Tibial nerve (tissue), 4 donors: ENCODE measurements around the gene PSKH1. TPM values are rescaled to one million over a fixed set of nuclear protein-coding genes. Genes with fewer than 3 reads are reported as not detected.
A peak's percentile ranks its signal among the peaks of the same experiment; 100 is the strongest.

Experiments used
- DNase-seq, 2 donors: peaks; one replicate each; pipeline ENCODE4 v3.0.0-alpha.2; 2019; ENCODE audit warnings: low spot score in 2 of 2
- H3K27ac ChIP-seq, 4 donors: fragments of 200-600 bp; sonication (generic) in 3 of 4; one replicate each; pipeline ENCODE4 v1.5.1; 2017 to 2019; ENCODE audit warnings: mild to moderate bottlenecking in 1 of 4
- H3K27me3 ChIP-seq, 2 donors: fragments of 200-600 bp; sonication (generic) in 1 of 2; one replicate each; pipeline versions ENCODE4 v1.5.1 to v1.6.0; 2017 to 2019
- H3K36me3 ChIP-seq, 3 donors: fragments of 200-600 bp; sonication (generic); one replicate each; pipeline ENCODE4 v1.5.1; 2018 to 2019
- H3K4me1 ChIP-seq, 4 donors: fragments of 200-600 bp; sonication (generic) in 3 of 4; one replicate each; pipeline ENCODE4 v1.5.1; 2017 to 2019
- H3K4me3 ChIP-seq, 4 donors: fragments of 200-600 bp; sonication (generic) in 3 of 4; one replicate each; pipeline ENCODE4 v1.5.1; 2017 to 2019; ENCODE audit warnings: mild to moderate bottlenecking in 1 of 4, moderate library complexity in 1 of 4
- H3K9me3 ChIP-seq, 4 donors: fragments of 200-600 bp; sonication (generic) in 3 of 4; one replicate each; pipeline ENCODE4 v1.5.1; 2017 to 2019
- EP300 ChIP-seq, 2 donors: sonication (generic); formaldehyde crosslinking; IDR thresholded peaks; one replicate each; pipeline ENCODE4 v1.6.1; 2017; ENCODE audit warnings: antibody characterized with exemption in 2 of 2, mild to moderate bottlenecking in 1 of 2
- POLR2A ChIP-seq, 2 donors: fragments of 450-650 bp; IDR thresholded peaks; one replicate each; pipeline ENCODE4 v1.6.1; 2017; ENCODE audit warnings: antibody characterized with exemption in 2 of 2, mild to moderate bottlenecking in 2 of 2, moderate library complexity in 2 of 2
- WGBS, 2 donors: methylation state at CpG; one replicate each; pipeline ENCODE4 v1.1.5; 2018; 5-methylcytosine and 5-hydroxymethylcytosine counted together
- total RNA-seq, 4 donors: library from RNA; depleted of rRNA; stranded (reverse); fragments of >200 nt; gene quantifications; one replicate each; pipeline ENCODE4 v1.1.0, GENCODE V29; 2016
- TF ChIP-seq, protein P1 (sequence below), 5 experiments: fragments of 200-600 bp in 3 of 5; fragments of 450-650 bp in 2 of 5; sonication (generic) in 3 of 5; IDR thresholded peaks; one replicate each; pipeline ENCODE4 v1.5.1; 2016 to 2019; ENCODE audit warnings: antibody characterized with exemption in 5 of 5, mild to moderate bottlenecking in 3 of 5, moderate library complexity in 2 of 5

The PSKH1 gene
- total RNA-seq, 4 donors from 2014 or later, result 22.2 to 30.8 (median 24.2) TPM

- no peak for DNase-seq
- TF ChIP-seq, protein P1, sequence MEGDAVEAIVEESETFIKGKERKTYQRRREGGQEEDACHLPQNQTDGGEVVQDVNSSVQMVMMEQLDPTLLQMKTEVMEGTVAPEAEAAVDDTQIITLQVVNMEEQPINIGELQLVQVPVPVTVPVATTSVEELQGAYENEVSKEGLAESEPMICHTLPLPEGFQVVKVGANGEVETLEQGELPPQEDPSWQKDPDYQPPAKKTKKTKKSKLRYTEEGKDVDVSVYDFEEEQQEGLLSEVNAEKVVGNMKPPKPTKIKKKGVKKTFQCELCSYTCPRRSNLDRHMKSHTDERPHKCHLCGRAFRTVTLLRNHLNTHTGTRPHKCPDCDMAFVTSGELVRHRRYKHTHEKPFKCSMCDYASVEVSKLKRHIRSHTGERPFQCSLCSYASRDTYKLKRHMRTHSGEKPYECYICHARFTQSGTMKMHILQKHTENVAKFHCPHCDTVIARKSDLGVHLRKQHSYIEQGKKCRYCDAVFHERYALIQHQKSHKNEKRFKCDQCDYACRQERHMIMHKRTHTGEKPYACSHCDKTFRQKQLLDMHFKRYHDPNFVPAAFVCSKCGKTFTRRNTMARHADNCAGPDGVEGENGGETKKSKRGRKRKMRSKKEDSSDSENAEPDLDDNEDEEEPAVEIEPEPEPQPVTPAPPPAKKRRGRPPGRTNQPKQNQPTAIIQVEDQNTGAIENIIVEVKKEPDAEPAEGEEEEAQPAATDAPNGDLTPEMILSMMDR (IDR thresholded peaks at IDR 0.05), result no peak
- TF ChIP-seq POLR2A (IDR thresholded peaks at IDR 0.05), result no peak
- no peak for TF ChIP-seq EP300 (IDR thresholded peaks at IDR 0.05)
These were observed 39.4 kb upstream of the PSKH1 start for GRCh38 chr16:67853670-67854069.

DNA sequence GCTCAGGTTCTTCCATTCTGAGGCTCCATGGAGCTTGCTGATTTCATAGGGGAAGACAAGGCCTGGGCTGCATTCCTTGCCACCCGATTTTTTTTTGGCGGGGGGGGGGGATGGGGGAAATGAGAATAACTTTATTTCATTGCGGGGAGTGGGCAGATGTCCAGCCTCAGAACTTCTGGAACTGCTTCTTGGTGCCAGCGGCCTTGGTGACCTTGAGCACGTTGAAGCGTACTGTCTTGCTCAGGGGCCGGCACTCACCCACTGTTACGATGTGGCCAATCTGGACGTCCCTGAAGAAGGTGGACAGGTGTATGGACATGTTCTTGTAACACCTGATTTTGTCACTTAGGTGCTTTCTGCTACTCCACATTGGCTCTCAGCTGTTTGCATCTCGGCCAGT is 37.3 kb upstream of the PSKH1 start:
- WGBS, 2 donors, result 56 to 60% methylated on average over 10 of the region's 10 CpGs
- H3K4me3 ChIP-seq, result no peak overlapping the region
- no peak for DNase-seq
- H3K4me1 ChIP-seq, result peaks cover 0 to 44% (median 20%) of the 10 kb centered on the region in 4 donors
- peak overlapping the region in 1 of 4 donors; percentile 24 for H3K27ac ChIP-seq
- H3K9me3 ChIP-seq, result no peaks in the 10 kb centered on the region
- H3K36me3 ChIP-seq, result peaks cover 0 to under 1% (median 0%) of the 10 kb centered on the region in 3 donors
- TF ChIP-seq POLR2A (IDR thresholded peaks at IDR 0.05), result no peak
- TF ChIP-seq, protein P1 (IDR thresholded peaks at IDR 0.05), result no peak
- no peak for TF ChIP-seq EP300 (IDR thresholded peaks at IDR 0.05)
- H3K27me3 ChIP-seq, result no peaks in the 10 kb centered on the region

More at GRCh38 chr16:67853670-67854069, 39.4 kb upstream of the PSKH1 start:
- Histone ChIP-seq H3K4me1 (peaks cover 0 to 47% (median 20%) of the 10 kb centered on the region in 4 donors), H3K4me3 (no peak overlapping the region), H3K27ac (no peak overlapping the region), H3K27me3 (no peaks in the 10 kb centered on the region), H3K36me3 (peaks cover 0 to 10% (median 0%) of the 10 kb centered on the region in 3 donors), H3K9me3 (no peaks in the 10 kb centered on the region)
- 91 to 98% methylated on average over 2 to 3 of the region's 3 CpGs for WGBS, 2 donors

DNA sequence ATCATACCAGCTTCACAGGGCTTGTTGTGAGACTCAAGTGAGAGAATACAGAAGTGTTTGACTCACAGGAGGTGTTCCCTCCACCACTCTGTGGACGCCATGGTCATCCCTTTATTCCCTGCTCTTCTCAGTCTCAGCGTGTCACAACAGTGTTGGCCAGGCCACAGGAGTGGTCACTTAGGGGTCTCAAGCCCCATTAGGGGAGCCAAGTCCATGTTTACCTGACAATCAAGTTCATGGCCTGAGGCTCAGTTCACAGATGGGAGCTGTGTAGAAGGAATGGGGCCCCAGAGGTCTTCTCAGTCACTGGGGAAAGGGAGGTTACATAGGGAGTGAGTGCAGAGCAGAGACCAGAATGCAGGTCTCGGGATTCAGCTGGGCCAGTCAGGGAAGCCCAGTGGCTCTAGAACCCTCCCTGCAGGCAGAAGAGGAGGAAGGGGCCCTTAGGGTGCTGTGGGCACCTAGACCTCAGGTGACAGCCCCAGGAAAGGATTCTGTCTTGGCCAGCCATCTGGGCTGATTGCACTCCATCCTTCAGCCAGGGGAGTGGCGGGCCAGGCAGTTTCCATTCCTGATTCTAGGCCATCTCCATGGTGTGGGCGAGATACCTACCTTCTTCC is 36.0 kb upstream of the PSKH1 start:
- no peak for DNase-seq
- H3K36me3 ChIP-seq, result no peaks in the 10 kb centered on the region
- 88 to 97% methylated on average over 4 to 5 of the region's 5 CpGs for WGBS, 2 donors
- H3K4me3 ChIP-seq, result no peak overlapping the region
- peak overlapping the region in 3 of 4 donors; percentile 62 to 85 (median 81) for H3K27ac ChIP-seq
- no peaks in the 10 kb centered on the region for H3K9me3 ChIP-seq
- peaks cover 0 to 57% (median 24%) of the 10 kb centered on the region in 4 donors for H3K4me1 ChIP-seq
- H3K27me3 ChIP-seq, result no peaks in the 10 kb centered on the region
- TF ChIP-seq POLR2A (IDR thresholded peaks at IDR 0.05) (no peak), EP300 (IDR thresholded peaks at IDR 0.05) (no peak)
- TF ChIP-seq, protein P1 (IDR thresholded peaks at IDR 0.05), result no peak

- WGBS, 2 donors, result 27 to 38% methylated on average over 3 of the region's 3 CpGs
- H3K4me1 ChIP-seq, result peaks cover 0 to 63% (median 25%) of the 10 kb centered on the region in 4 donors
These were observed 35.4 kb upstream of the PSKH1 start for GRCh38 chr16:67857547-67858233.

More at GRCh38 chr16:67857547-67858233, 35.4 kb upstream of the PSKH1 start:
- TF ChIP-seq EP300 (IDR thresholded peaks at IDR 0.05), result peak; percentile 11 to 54
- TF ChIP-seq, protein P1 (IDR thresholded peaks at IDR 0.05), result no peak
- DNase-seq, result peak; percentile 52 to 70
- Histone ChIP-seq H3K27me3 (no peaks in the 10 kb centered on the region), H3K36me3 (no peaks in the 10 kb centered on the region), H3K27ac (peak overlapping the region; percentile 3 to 85 (median 76)), H3K9me3 (no peaks in the 10 kb centered on the region), H3K4me3 (no peak overlapping the region)
